Neural cell (in vitro differentiated cells): ENCODE results near the gene ANKRD55. TPM values are rescaled to one million over a fixed set of nuclear protein-coding genes. Genes with fewer than 3 reads are reported as not detected.

Experiments used
- H2AFZ ChIP-seq: fragments of 200-600, 300-800 bp; sonication (generic), shearing (Covaris generic); 2 replicates; pipeline ENCODE4 v1.6.0; 2014; ENCODE audit warnings: low read depth, mild to moderate bottlenecking, antibody characterized with exemption, low read length, moderate library complexity
- H3F3A ChIP-seq: fragments of 200-600 bp; shearing (Covaris generic); 2 replicates; pipeline ENCODE4 v1.6.1; 2016; ENCODE audit warnings: mild to moderate bottlenecking, moderate library complexity, mixed read lengths, antibody characterized with exemption, low read length; ENCODE audit not compliant: insufficient read depth, poor library complexity, severe bottlenecking
- H3K27ac ChIP-seq: fragments of 200-600, 300-800 bp; sonication (generic), shearing (Covaris generic); 2 replicates; pipeline ENCODE4 v1.5.1; 2014; ENCODE audit warnings: mild to moderate bottlenecking, low read length, moderate library complexity
- H3K27me3 ChIP-seq: fragments of 300-800, 200-600 bp; sonication (generic), shearing (Covaris generic); 2 replicates; pipeline ENCODE4 v1.6.0; 2014; ENCODE audit warnings: mild to moderate bottlenecking, low read depth, low read length, moderate library complexity; ENCODE audit not compliant: insufficient read depth
- H3K36me3 ChIP-seq: fragments of 300-800, 200-600 bp; sonication (generic), shearing (Covaris generic); 2 replicates; pipeline ENCODE4 v1.5.1; 2014; ENCODE audit warnings: mild to moderate bottlenecking, antibody characterized with exemption, low read length, moderate library complexity; ENCODE audit not compliant: insufficient read depth
- H3K4me2 ChIP-seq: fragments of 300-800, 200-600 bp; sonication (generic), shearing (Covaris generic); 2 replicates; pipeline ENCODE4 v1.6.0; 2014; ENCODE audit warnings: mild to moderate bottlenecking, low read length
- H3K4me3 ChIP-seq: fragments of 300-800, 200-600 bp; sonication (generic), shearing (Covaris generic); 2 replicates; pipeline ENCODE4 v1.5.1; 2014; ENCODE audit warnings: mild to moderate bottlenecking, low read length, moderate library complexity
- H3K79me2 ChIP-seq: fragments of 200-600 bp; shearing (Covaris generic); replicated peaks from 2 replicates; pipeline ENCODE4 v1.6.0; 2014; ENCODE audit warnings: mild to moderate bottlenecking, low read length, moderate library complexity; ENCODE audit not compliant: insufficient read depth
- H3K9ac ChIP-seq: fragments of 300-800, 200-600 bp; sonication (generic), shearing (Covaris generic); 2 replicates; pipeline ENCODE4 v1.6.1; 2016; ENCODE audit warnings: mild to moderate bottlenecking, low read length, mixed read lengths
- H3K9me2 ChIP-seq: fragments of 200-600 bp; shearing (Covaris generic); 2 replicates; pipeline ENCODE4 v1.6.1; 2016; ENCODE audit warnings: mild to moderate bottlenecking, low read length, mixed read lengths; ENCODE audit not compliant: insufficient read depth
- H3K9me3 ChIP-seq: fragments of 200-600, 300-800 bp; sonication (generic), shearing (Covaris generic); 2 replicates; pipeline ENCODE4 v1.6.1; 2016; ENCODE audit warnings: mild to moderate bottlenecking, mixed run types, low read length, moderate library complexity, mixed read lengths
- H4K20me1 ChIP-seq: fragments of 200-600 bp; shearing (Covaris generic); 2 replicates; pipeline ENCODE4 v1.6.1; 2016; ENCODE audit warnings: mild to moderate bottlenecking, mixed run types; ENCODE audit not compliant: insufficient read depth
- CTCF ChIP-seq: fragments of 450-650 bp; IDR thresholded peaks from 2 replicates; pipeline ENCODE4 v1.5.1; 2014; ENCODE audit warnings: antibody characterized with exemption, mild to moderate bottlenecking, moderate library complexity; ENCODE audit not compliant: poor library complexity, severe bottlenecking
- EP300 ChIP-seq: fragments of 450-650 bp; conservative IDR thresholded peaks from 2 replicates; pipeline ENCODE4 v1.6.1; 2014; ENCODE audit warnings: antibody characterized with exemption, mild to moderate bottlenecking, moderate library complexity; ENCODE audit not compliant: poor library complexity, severe bottlenecking
- EZH2 ChIP-seq: fragments of 200-600, 300-800 bp; shearing (Covaris generic), sonication (generic); IDR thresholded peaks from 2 replicates; pipeline ENCODE4 v1.6.1; 2014; ENCODE audit warnings: antibody characterized with exemption, low read length, borderline replicate concordance, mild to moderate bottlenecking; ENCODE audit not compliant: insufficient read depth, poor library complexity, severe bottlenecking
- MXI1 ChIP-seq: fragments of 450-650 bp; conservative IDR thresholded peaks from 2 replicates; pipeline ENCODE4 v1.6.1; 2014; ENCODE audit warnings: antibody characterized with exemption, mild to moderate bottlenecking; ENCODE audit not compliant: poor library complexity, severe bottlenecking
- POLR2AphosphoS5 ChIP-seq: IDR thresholded peaks from 2 replicates; pipeline ENCODE4 v1.6.1; 2012
- RAD21 ChIP-seq: fragments of 450-650 bp; conservative IDR thresholded peaks from 2 replicates; pipeline ENCODE4 v1.6.1; 2014; ENCODE audit warnings: antibody characterized with exemption, mild to moderate bottlenecking, moderate library complexity
- REST ChIP-seq: IDR thresholded peaks from 2 replicates; pipeline ENCODE4 v1.6.1; 2012; ENCODE audit warnings: borderline replicate concordance
- SMC3 ChIP-seq: fragments of 450-650 bp; conservative IDR thresholded peaks from 2 replicates; pipeline ENCODE4 v1.6.1; 2014; ENCODE audit warnings: antibody characterized with exemption, mild to moderate bottlenecking, moderate library complexity; ENCODE audit not compliant: poor library complexity
- TAF1 ChIP-seq: IDR thresholded peaks from 2 replicates; pipeline ENCODE4 v1.6.1; 2012; ENCODE audit warnings: low read depth
- polyA plus RNA-seq: library from polyadenylated mRNA; depleted of rRNA; stranded (reverse); fragments of >200 nt; gene quantifications from 2 replicates; pipeline ENCODE4 v1.2.3, GENCODE V29; 2014

ANKRD55 gene
- polyA plus RNA-seq, 1 donor from 2014 or later, result 49.8 TPM

- H3F3A ChIP-seq, result no peaks in the 10 kb centered on the region
- no peak overlapping the region for H2AFZ ChIP-seq
- no peaks in the 10 kb centered on the region for H3K36me3 ChIP-seq
- H3K9me3 ChIP-seq, result no peaks in the 10 kb centered on the region
- no peak overlapping the region for H3K27ac ChIP-seq
- H3K9ac ChIP-seq, result no peak overlapping the region
- H4K20me1 ChIP-seq, result no peaks in the 10 kb centered on the region
- H3K4me2 ChIP-seq, result no peak overlapping the region
- no peaks in the 10 kb centered on the region for H3K79me2 ChIP-seq
- H3K9me2 ChIP-seq, result no peaks in the 10 kb centered on the region
- H3K27me3 ChIP-seq, result no peaks in the 10 kb centered on the region
- H3K4me3 ChIP-seq, result no peak overlapping the region
- TF ChIP-seq TAF1, result no peak
Measured at GRCh38 chr5:56144211-56144610, 88.9 kb downstream of the ANKRD55 start.

- TF ChIP-seq CTCF (no peak), EZH2 (no peak), RAD21 (no peak), TAF1 (no peak), REST (no peak), MXI1 (no peak), EP300 (no peak), SMC3 (no peak), POLR2AphosphoS5 (no peak)
- Histone ChIP-seq H3K9me2 (no peaks in the 10 kb centered on the region), H3K79me2 (no peaks in the 10 kb centered on the region), H3F3A (no peaks in the 10 kb centered on the region), H3K27me3 (no peaks in the 10 kb centered on the region), H3K36me3 (no peaks in the 10 kb centered on the region), H4K20me1 (no peaks in the 10 kb centered on the region), H3K9ac (no peak overlapping the region), H2AFZ (no peak overlapping the region), H3K27ac (no peak overlapping the region), H3K9me3 (no peaks in the 10 kb centered on the region), H3K4me3 (no peak overlapping the region), H3K4me2 (no peak overlapping the region)
Measured at GRCh38 chr5:56143373-56143714, 89.8 kb downstream of the ANKRD55 start.
